Measurements from ENCODE around the gene KLHL28.

Gene KLHL28, protein sequence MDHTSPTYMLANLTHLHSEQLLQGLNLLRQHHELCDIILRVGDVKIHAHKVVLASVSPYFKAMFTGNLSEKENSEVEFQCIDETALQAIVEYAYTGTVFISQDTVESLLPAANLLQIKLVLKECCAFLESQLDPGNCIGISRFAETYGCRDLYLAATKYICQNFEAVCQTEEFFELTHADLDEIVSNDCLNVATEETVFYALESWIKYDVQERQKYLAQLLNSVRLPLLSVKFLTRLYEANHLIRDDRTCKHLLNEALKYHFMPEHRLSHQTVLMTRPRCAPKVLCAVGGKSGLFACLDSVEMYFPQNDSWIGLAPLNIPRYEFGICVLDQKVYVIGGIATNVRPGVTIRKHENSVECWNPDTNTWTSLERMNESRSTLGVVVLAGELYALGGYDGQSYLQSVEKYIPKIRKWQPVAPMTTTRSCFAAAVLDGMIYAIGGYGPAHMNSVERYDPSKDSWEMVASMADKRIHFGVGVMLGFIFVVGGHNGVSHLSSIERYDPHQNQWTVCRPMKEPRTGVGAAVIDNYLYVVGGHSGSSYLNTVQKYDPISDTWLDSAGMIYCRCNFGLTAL

DNA sequence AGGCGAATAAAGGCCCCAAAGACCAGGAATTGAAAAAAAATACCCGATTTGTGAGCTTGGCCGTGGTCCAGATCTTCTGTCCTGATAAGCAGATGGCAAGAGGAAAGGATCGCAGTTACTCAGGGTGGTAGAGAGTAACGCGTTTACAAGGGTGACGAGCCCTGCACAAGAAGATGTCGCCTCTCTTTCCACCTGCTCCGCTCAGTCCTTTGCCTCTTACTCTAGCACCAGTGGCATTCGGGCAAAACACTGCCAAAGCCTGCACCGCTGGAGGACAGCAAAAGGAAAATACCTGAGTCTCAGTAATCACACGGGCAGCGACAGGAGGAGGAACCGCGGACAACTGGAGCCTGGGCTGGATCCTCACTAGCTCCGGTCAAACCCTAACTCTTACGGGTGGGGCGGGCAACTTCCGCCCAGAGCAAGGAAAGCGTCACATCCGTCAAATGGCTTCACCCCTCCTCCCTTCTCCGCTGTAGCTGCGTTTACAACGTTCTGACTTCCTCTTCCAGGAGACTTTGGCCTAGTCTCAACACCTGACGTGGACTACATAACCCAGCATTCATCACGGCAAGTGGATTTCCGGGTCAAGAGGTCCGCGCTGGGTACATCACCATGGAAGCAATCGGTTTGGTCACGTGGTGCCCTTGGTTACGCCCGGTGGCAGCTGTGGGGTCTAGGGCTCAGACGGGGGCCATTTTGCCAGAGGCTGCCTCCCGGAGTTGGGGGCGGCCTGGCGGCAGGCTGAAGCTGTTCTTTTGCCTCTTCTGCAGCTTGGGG is at the start of gene KLHL28, which contains the start of gene TOGARAM1:
KLHL28 (minus strand) TSS at position 394 of the 780 bp plus-strand sequence. CDS start 16,019 bp downstream, outside the sequence.
TOGARAM1 (plus strand) TSS at position 637 of the 780 bp plus-strand sequence. CDS start 232 bp downstream, outside the sequence.
- DNase-seq = peak; percentile 100

- DNase-seq = no peak
These were observed 42.2 kb upstream of the KLHL28 start for GRCh38 chr14:45003924-45004323.

DNA sequence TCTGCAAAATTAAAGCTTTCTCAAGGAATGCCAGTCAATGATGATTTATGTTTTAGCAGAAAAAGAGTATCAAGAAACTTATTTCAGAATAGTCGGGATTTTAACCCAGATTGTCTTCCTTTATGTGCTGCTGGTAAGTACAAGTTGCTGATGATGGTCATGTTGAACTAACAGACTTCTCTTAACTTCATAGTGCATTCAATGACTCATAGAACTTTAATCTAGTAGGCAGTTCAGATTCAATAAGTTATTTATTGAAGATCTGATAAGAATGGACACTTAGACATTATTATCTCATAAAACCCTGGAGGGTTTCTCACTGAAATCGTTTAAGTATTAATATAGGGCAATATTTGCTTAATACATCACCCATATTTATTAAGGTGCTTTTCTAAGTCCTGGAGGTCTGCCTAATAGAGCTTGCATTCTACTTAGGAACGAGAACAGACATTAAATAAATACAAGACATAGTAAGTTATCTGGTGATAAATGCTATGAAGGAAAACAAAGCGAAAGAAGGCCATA is 34.1 kb upstream of the KLHL28 start:
- DNase-seq = no peak

DNA sequence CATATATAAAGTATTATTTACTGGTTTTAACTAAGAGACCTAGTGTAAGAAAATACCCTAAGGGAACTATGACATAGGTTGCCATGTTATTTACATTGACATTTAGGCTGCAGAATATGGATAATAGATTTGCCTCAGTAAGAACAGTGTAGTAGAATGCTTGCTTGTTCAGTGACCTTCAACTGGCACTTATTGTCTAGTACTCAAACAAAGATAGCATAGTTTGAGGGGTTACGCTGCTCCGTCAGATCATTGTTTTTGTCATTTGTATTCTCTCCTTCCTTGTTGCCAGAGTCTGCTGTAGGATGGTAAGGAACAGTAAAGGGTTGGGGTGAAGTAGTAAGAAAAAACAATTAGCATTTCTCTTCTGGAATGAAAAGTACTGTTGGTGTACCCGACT is 33.4 kb upstream of the KLHL28 start:
- no peak for DNase-seq

GRCh38 chr14:44990533-44990932 is 28.8 kb upstream of the KLHL28 start:
- no peak for DNase-seq

DNA sequence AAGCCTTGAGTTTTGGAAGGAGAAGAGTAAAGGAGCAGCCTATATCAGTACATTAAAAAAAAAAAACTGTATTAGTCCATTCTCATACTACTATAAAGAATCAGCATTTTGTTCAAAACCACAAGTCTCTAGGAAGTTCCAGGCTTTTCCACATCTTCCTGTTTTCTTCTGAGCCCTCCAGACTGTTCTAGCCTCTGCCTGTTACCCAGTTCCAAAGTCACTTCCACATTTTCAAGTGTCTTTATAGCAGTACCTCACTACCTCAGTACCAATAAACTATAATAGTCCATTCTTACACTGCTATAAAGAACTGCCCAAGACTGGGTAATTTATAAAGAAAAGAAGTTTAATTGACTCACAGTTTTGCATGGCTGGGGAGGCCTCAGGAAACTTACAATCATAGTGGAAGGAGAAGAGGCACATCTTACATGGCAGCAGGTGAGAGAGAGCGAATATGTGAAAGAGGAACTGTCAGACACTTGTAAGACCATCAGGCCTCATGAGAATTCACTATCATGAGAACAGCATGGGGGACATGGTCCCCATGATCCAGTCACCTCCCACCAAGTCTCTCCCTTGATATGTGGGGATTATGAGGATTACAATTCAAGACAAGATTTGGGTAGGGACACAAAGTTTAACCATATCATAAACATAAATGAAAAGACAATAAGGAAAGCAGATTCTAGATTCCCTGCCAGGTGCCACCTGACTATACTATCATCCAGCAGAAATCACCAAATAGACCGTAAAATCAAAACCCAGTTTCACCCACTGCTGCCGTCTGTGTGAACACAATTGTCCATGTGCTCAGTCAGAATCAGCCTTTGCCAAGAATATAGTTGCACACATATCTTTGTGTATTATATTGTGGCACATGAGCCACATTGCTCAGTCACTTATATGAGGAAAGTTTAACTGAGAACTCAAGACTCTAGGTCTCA is 28.0 kb upstream of the KLHL28 start:
- no peak for DNase-seq

DNA sequence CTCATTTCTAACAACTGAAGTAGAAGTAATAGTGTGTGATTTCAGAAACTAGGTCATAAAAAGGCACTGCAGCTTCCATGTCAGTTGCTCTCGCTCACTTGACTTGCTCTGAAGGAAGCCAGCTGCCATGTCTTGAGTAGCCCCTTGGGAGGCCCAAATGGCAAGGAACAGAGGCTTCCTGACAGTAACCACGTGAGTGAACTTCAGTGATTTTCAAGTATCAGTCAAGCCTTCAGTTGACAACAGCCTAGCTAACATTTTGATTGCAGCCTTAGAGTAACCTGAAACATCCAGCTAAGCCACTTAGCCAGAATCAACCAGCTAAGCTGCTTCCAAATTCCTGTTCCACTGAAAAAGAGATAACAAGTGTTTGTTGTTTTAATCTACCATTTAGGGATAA is 26.9 kb upstream of the KLHL28 start:
- DNase-seq = no peak

- no peak for DNase-seq
These were observed 20.8 kb upstream of the KLHL28 start for GRCh38 chr14:44982594-44982993.

- no peak for DNase-seq
These were observed 19.5 kb upstream of the KLHL28 start for GRCh38 chr14:44981198-44981597.

DNA sequence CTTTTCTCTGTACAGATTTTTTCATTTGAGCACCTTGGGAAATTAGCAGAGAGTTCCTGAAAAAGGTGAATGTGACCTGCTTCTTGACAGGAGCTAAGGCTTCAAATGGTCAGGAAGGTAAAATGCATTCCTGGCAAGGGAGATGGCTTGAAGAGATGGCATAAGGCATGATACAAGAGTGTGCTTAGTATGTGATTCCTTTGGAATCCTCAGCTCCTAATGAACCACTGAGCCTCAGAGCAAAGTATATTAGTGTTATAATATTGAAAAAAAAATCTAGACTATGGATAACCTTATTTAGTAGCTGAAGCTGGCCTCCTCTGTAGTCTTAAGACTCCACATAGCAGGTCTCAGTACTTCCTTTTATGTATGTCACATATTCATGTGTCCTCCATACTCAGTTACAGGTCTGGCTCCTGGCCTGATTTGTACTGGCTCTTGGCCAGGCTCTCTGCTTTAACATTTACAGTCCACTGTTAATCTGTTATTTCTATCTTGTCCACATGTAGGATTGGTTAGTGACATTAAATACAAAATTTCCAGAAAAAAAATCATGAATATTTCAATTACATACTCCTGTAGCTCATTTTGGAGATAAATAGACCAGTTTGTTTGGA is 18.1 kb upstream of the KLHL28 start:
- DNase-seq = no peak

DNA sequence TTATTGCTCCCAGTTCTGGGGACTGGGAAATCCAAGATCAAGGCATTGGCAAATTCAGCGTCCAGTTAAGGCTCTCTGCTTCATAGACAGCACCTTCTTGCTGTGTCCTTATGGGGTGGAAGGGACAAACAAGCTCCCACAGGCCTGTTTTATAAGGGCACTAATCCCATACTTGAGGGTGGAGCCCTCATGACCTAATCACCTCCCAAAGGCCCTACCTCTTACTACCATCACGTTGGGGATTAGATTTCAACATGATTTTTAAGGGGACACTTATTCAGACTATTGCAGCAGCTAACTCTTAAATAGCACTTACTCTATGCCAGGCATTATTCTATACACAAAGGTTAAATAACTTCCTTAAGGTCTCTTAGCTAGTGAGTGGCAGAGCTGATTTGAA is 17.5 kb upstream of the KLHL28 start:
- DNase-seq = no peak

- no peak for DNase-seq
These were observed 9.7 kb upstream of the KLHL28 start for GRCh38 chr14:44971459-44971858.

DNA sequence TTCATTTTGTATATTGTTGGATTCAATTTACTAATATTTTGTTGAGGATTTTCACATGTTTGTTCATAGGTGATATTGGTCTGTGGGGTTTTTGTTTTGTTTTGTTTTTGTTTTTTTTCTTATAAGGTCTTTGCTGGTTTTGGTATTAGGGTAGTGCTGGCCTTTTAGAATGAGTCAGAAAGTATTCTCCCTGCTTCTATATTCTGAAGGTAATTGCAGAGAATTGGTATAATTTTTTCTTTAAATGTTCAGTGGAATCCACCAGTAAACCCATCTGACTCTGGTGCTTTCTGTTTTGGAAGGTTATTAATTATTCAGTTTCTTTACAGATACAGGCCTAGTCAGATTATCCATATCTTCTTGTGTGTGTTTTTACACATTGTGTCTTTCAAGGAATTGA is 9.2 kb upstream of the KLHL28 start:
- DNase-seq = no peak

- DNase-seq = no peak
These were observed 7.0 kb upstream of the KLHL28 start for GRCh38 chr14:44968714-44969113.

DNA sequence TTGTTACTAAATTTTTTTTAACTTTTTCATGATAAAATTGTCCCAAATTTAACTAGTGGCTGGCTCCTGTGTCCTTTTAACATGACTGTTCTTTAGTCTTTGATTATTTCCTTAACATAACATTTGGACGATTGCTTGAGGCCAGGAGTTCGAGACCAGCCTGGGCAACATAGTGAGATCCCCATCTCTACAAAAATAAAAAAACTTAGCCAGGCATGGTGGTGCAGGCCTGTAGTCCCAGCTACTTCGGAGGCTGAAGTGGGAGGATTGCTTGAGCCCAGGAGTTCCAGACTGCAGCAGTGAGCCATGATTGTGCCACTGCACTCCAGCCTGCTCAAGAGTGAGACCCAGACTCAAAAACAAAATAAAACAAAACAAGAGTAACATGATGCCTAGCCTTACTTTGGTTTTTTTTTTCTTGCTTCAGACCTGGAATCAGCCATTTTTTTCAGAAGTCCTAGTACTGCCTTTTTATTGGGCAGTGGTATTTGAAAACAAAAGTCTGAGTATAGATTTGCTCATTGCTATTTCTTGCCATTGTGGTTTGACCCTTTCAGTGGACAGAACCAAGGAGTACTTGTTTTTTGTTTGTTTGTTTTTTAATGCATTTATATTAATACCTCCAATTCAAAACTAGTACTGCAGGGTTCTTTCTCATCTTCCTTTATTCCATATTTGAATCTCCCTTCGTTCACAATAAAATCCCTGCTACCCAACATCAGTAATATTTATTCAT is 5.0 kb upstream of the KLHL28 start:
- no peak for DNase-seq

DNA sequence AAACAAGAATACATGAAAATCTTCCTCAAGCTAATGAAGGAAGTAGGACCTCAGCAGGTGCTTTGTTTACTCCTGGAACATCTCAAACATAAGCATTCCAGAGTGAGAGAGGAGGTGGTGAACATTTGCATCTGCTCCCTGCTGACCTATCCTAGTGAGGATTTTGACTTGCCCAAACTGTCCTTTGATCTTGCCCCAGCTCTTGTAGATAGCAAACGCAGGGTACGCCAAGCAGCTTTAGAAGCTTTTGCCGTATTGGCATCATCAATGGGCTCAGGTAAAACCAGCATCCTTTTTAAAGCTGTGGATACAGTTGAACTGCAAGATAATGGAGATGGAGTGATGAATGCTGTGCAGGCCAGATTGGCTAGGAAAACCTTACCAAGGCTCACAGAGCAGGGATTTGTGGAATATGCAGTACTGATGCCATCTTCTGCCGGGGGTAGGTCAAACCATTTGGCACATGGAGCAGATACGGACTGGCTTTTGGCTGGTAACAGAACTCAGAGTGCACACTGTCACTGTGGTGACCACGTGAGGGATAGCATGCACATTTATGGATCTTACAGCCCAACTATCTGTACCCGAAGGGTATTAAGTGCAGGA is 2.1 kb upstream of the KLHL28 start:
- DNase-seq = peak; percentile 15

DNA sequence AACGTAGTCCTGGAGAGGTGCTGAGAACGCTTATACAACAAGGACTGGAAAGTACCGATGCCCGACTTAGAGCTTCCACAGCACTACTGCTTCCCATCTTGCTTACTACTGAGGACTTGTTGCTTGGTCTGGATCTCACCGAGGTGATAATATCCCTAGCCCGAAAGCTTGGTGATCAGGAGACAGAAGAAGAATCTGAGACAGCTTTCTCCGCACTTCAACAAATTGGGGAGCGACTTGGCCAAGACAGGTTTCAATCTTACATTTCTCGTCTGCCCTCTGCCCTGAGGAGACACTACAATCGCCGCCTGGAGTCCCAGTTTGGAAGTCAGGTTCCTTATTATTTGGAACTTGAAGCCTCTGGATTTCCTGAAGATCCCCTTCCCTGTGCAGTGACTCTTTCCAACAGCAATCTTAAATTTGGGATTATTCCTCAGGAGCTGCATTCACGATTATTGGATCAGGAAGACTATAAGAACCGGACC is 1.3 kb upstream of the KLHL28 start:
- no peak for DNase-seq

- peak; percentile 34 for DNase-seq
These were observed 742 bp upstream of the KLHL28 start for GRCh38 chr14:44962334-44963043.

DNA sequence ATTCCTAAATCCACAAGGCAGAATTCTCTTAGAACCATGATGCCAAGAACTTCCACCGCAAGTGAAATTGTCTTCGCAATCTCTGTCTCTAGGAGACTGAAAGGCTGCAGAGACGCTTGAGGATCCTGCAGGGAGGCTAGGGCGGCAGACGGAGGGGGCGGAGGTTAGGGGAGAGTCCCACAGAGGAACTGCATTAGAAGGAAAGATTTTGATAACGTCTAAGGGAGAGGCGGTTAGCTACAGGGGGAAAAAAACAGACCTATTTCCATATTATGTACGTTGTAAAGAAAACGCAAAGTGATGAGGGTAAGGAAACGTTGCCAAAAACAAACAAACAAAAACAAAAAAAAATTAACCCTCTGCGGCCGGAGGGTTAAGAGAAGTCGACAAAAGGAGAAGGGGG is 595 bp downstream of the KLHL28 start:
- peak; percentile 51 for DNase-seq

GRCh38 chr14:44960646-44961045 is 1.1 kb downstream of the KLHL28 start:
- DNase-seq = no peak
